ENCODE results near the gene MORN3.

MORN3 gene

DNA sequence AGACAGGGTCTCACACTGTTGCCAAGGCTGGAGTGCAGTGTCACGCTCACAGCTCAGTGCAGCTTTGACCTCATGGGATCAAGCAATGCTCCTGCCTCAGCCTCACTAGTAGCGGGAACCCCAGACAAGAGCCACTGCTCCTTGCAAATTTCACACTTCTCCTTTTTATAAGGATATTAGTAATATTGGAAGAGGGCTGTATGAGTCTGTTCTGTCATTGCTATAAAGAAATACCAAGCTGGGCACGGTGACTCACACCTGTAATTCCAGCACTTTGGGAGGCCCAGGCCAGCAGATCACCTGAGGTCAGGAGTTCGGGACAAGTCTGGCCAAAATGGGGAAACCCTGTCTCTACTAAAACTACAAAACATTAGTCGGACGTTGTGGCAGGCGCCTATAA, 56.0 kb downstream of the MORN3 start:
- Histone ChIP-seq H2AFZ (ENCODE audit: low read length) (no peak overlapping the region), H3K36me3 (ENCODE audit: insufficient read depth, low read length) (no peaks in the 10 kb centered on the region), H4K20me1 (ENCODE audit: insufficient read depth, low read length, poor library complexity, severe bottlenecking) (no peaks in the 10 kb centered on the region), H3K27me3 (ENCODE audit: insufficient read depth, low read length, poor library complexity, severe bottlenecking) (no peaks in the 10 kb centered on the region), H3K4me1 (ENCODE audit: insufficient read depth, low read length, poor library complexity, severe bottlenecking) (peaks cover 6% of the 10 kb centered on the region), H3K9me3 (ENCODE audit: insufficient read depth, low read depth, low read length) (no peaks in the 10 kb centered on the region), H3K4me2 (ENCODE audit: low read depth, low read length, poor library complexity, severe bottlenecking) (no peak overlapping the region), H3K79me2 (ENCODE audit: insufficient read depth, low read length) (no peaks in the 10 kb centered on the region), H3K9ac (ENCODE audit: low read depth, low read length, poor library complexity, severe bottlenecking) (no peak overlapping the region), H3K4me3 (ENCODE audit: low read length, poor library complexity, severe bottlenecking) (no peak overlapping the region), H3K9me2 (replicated peaks; ENCODE audit: low read depth, low read length) (no peaks in the 10 kb centered on the region), H3F3A (ENCODE audit: low read depth) (no peaks in the 10 kb centered on the region)
- no peak for TF ChIP-seq CTCF (conservative IDR thresholded peaks at IDR 0.05; ENCODE audit: low read length)
- no peak for TF ChIP-seq EZH2phosphoT487 (IDR thresholded peaks at IDR 0.05; ENCODE audit: borderline replicate concordance)

DNA sequence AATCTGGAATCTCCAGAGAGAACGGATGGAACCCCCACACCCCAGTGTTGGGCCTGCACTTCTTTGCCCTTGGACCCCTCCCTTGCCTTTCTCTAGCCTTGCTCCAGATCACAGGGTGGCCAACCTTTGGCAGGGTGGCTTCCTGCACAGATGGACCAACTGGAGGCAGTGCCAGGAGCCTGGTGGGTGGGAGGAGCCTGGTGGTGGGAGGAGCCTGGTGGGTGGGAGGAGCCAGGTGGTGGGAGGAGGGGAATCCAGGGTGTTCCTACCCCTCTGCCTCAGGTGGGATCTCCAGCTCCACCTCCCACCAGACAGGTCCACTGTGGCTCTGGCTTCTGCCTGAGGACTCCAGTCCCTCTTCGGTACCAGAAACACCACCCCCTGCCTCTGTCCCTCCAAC, 58.1 kb downstream of the MORN3 start:
- H4K20me1 ChIP-seq (ENCODE audit: insufficient read depth, low read length, poor library complexity, severe bottlenecking) = no peaks in the 10 kb centered on the region
- H3F3A ChIP-seq (ENCODE audit: low read depth) = no peaks in the 10 kb centered on the region
- no peaks in the 10 kb centered on the region for H3K9me2 ChIP-seq (replicated peaks; ENCODE audit: low read depth, low read length)
- H3K9me3 ChIP-seq (ENCODE audit: insufficient read depth, low read depth, low read length) = no peaks in the 10 kb centered on the region
- H3K4me1 ChIP-seq (ENCODE audit: insufficient read depth, low read length, poor library complexity, severe bottlenecking) = peaks cover 6% of the 10 kb centered on the region
- H3K4me3 ChIP-seq (ENCODE audit: low read length, poor library complexity, severe bottlenecking) = no peak overlapping the region
- no peaks in the 10 kb centered on the region for H3K79me2 ChIP-seq (ENCODE audit: insufficient read depth, low read length)
- no peak overlapping the region for H3K9ac ChIP-seq (ENCODE audit: low read depth, low read length, poor library complexity, severe bottlenecking)
- no peak overlapping the region for H3K4me2 ChIP-seq (ENCODE audit: low read depth, low read length, poor library complexity, severe bottlenecking)
- peak overlapping the region; percentile 27; the same call in 1 of the 2 replicates for H2AFZ ChIP-seq (ENCODE audit: low read length)
- H3K36me3 ChIP-seq (ENCODE audit: insufficient read depth, low read length) = no peaks in the 10 kb centered on the region
- TF ChIP-seq EZH2phosphoT487 (IDR thresholded peaks at IDR 0.05; ENCODE audit: borderline replicate concordance) = no peak
- H3K27me3 ChIP-seq (ENCODE audit: insufficient read depth, low read length, poor library complexity, severe bottlenecking) = no peaks in the 10 kb centered on the region

DNA sequence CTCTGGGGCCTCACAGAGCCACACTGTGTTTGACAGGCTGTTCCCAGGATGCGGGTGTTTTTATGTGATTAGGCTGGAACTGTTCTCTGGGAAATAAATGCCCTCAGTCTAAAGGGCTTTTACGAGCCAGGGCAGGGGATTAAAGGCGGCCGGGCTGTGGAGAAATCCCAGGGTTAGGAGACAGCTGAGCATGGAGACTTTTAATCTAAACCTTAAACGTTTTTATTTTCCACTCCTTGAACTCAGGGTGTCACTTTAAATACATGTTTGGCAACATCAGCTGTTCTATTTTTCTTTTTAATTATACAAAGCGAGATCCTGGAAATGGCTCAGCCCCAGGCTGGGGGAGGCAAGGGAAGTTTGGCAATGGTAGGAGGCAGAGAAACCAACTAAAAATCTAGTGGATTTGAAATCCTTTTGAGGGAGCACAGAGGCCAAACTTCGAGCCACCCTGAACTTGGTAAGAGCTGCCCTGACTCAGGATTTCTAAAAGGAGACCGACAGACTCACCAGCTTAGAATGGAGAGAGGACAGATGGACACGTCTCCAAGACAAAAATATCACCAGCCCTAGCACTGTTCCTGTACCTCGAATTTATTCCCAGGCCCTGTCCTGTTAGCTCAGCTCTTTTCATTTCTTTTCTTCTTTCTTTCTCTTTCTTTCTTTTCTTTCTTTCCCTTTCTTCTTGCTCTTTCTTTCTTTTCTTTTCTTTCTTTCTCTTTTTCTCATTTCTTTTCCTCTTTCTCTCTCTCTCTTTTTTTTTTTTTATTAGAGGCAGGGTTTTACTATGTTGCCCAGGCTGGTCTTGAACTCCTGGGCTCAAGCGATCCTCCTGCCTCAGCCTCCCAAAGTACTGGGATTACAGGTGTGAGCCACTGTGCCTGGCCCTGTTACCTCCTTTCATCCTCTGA, 59.0 kb downstream of the MORN3 start:
- H3F3A ChIP-seq (ENCODE audit: low read depth) = no peaks in the 10 kb centered on the region
- H3K9me2 ChIP-seq (replicated peaks; ENCODE audit: low read depth, low read length) = no peaks in the 10 kb centered on the region
- no peaks in the 10 kb centered on the region for H3K79me2 ChIP-seq (ENCODE audit: insufficient read depth, low read length)
- no peak overlapping the region for H3K4me2 ChIP-seq (ENCODE audit: low read depth, low read length, poor library complexity, severe bottlenecking)
- no peak overlapping the region for H3K9ac ChIP-seq (ENCODE audit: low read depth, low read length, poor library complexity, severe bottlenecking)
- peaks cover 6% of the 10 kb centered on the region for H3K4me1 ChIP-seq (ENCODE audit: insufficient read depth, low read length, poor library complexity, severe bottlenecking)
- TF ChIP-seq EZH2phosphoT487 (IDR thresholded peaks at IDR 0.05; ENCODE audit: borderline replicate concordance) (no peak), CTCF (conservative IDR thresholded peaks at IDR 0.05; ENCODE audit: low read length) (no peak)
- H3K4me3 ChIP-seq (ENCODE audit: low read length, poor library complexity, severe bottlenecking) = no peak overlapping the region
- no peaks in the 10 kb centered on the region for H4K20me1 ChIP-seq (ENCODE audit: insufficient read depth, low read length, poor library complexity, severe bottlenecking)
- H3K27me3 ChIP-seq (ENCODE audit: insufficient read depth, low read length, poor library complexity, severe bottlenecking) = no peaks in the 10 kb centered on the region
- 0 out of 2 replicates have a peak overlapping the region, but pooled peaks have one; percentile 27 for H2AFZ ChIP-seq (ENCODE audit: low read length)
- H3K36me3 ChIP-seq (ENCODE audit: insufficient read depth, low read length) = no peaks in the 10 kb centered on the region
- H3K9me3 ChIP-seq (ENCODE audit: insufficient read depth, low read depth, low read length) = no peaks in the 10 kb centered on the region

All from Loucy (cell line).